ENCODE results near the gene SMAD5.

The SMAD5 gene

DNA sequence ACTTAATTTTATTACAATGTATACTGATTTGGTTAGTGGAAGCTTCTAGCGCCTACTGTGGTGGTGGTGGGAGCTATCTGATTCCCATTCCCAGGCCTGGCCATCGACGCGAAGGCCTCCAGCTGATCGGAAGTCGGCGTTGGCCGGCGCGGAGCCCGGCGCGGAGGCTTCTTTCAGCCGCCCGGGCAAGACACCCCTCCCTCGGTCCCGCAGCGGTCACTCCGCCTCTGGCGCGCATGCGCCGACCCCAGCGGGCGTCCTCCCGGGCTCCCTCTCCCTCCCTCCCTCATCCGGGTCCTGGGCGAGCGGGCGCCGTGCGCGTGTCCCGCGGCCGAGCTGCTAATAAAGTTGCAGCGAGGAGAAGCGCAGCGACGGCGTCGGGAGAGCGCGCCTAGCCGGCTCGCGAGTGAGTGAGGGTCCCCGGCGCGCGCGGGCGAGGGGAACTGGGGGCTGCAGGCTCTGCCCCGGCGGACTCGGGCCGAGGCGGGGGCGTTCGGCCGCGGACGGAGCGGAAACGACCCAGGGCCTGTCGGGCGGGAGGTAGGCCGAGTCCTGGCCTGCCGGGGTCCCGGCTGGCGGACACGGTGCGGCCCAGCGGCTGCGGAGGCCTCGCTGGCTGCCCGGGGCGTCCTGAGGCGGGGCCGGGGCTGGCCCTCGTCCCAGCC is at the start of gene SMAD5:
SMAD5 (plus strand) TSS at position 289 of the 665 bp plus-strand sequence. CDS start 20,916 bp downstream, outside the sequence.
- peak; percentile 98 for DNase-seq

DNA sequence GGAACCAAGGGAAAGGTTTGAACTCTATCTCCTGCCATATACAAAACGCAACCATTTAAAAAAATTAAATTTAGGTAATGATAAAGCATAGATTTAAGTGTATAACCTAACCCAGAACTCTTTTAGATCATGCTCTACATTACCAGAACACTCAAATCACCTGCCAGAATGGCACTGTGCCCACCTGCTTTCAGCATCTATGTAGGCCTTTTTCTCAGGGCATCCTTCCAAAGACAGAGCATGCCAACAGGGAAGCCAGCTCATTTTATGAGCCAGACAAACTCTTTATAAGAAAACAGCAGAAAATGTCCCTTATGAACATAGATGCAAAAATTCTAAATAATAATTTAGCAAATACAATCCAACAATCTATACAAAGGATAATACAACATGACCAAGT is 47.9 kb upstream of the SMAD5 start:
- no peak for DNase-seq

DNA sequence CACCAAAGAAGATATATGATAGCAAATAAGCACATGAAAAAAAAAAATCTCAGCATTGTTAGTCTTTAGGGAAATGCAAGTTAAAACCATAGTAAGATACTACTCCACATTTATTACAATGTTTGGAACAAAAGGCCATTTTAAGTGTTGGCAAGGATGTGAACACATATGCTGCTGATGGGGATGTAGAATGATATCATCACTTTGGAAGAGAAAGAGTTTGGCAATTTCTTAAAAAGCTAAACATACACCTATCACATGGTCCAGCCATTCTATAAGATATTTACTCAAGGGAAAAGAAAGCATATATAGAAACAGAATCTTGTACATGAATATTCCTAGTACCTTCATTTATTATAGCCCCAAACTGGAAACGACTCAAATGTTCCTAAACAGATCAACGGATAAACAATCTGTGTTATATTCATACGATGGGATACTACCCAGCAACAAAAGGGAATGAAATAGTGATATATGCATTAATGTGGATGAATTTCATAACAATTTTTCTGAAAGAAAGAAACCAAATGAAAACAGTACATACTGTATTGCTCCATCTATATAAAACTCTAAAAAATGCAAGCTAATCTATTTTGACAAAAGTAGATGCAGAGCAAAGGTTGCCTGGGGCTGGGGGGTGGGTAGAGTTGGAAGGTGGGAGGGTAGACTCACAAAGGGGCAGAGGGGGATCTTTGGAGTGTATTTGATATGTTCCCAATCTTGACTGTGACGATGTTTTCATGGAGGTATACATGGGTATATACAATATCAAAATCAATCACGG is 45.7 kb upstream of the SMAD5 start:
- no peak for DNase-seq

DNA sequence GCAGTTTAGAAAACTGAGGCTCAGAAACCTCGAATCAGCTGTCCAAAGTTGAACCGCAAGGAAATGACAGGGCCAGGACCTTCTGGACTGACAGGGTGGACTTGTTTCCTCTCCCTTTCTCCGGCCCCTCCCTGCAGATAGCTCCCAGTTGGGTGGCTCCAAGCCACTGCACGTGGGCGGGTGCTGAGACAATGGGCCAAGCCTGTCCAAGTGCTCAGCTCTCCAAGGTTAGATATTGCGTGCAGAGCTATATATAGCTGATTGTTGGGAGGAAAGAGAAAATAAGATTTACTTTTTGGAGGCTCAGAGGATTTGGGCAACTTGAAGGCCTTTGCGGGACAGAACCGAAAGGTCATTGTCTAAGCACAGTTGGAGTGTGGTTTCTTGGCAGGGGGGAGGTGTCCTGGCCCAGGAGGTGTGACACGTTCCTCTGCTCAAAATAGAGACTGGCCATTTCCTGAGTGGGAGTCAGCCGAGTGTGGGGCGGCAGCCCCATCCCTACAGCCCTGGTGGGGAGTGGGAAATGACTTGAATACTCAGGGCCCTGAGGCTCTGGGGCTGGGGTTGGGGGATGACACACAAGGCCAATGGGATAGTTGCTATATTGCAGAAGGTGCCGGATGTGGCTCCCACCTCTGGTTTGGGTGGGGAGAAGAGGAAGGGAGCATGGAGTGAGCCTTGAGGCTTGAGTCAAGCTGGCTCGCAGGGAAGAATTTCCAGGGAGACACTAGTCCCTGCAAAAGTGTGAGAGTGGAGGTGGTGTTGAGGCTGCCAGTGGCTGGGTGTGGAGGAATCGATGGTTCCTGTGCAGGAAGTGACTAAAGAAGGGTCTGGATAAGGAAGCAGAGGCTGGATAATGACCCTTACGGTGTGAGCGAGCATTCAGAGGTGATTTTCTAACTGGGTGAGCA is 44.4 kb upstream of the SMAD5 start:
- DNase-seq: no peak

DNA sequence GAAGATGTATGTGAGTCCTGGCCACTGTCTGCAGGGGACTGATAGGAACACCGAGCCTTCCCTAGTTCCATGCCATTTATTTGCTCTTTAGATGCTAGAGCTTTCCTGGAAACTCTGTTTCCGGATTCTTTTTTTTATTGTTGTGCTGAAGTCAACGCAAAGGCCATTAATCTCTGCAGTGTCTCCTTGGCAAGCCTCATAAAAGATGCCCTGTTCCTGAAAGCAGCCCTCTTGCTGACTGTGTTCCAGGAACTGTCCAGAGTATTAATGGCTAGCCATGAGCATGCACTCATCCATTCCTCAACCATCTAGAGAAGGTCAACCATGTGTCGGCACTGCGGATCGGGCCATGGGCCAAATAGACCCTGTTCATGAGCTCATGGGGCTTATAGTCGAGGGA is 42.9 kb upstream of the SMAD5 start:
- no peak for DNase-seq

DNA sequence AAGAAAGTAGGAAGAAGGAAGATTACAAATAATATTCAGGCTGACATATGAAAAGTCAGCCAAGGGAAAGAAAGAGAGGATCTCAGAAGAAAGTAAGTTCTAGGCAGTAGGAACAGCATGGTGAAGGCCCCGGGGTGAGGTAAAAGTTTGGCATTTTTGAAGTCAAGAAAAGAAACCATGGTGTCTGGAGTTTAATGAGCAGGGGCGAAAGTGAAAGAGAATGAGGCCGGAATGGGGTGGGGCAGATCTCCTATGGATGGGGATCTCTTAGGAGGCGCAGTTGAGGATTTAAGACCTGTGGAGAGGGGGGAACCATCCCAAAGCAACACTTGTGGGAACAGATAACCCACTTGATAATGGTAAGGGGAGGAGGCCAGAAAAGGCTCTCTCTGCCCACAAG is 42.3 kb upstream of the SMAD5 start:
- no peak for DNase-seq

DNA sequence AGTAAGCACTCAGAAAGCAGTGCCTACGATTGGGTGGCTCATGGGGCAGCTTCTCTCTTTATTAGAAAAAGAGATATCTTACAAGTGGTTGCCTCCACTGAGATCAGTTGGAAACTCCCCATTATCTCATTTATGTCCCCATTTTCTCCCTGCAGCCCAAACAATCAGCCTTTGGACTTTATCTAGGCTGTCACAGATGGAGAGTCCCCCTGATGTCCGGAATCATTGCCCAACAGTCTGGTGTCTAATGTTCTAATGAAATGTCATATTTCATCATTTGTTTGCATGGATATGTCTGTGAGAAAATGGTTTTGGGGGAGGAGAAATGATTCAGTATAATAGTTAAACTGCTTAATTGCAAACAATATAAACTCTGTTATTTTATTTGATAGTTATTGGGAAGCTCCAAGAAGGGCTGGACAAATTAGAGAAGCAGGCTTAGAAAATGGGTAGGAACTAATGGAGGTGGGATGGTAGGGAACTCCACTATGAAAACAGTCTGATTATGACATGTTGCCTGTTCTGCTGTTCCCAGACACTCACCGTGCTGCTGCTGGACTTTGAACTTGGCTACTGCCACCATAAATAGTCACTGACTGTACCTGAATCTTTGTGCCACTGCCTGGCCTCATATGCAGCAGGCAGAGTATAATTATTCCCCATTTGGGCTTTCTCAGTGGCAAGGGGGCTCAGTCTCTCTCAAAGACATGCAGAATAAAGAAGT is 38.3 kb upstream of the SMAD5 start:
- no peak for DNase-seq

DNA sequence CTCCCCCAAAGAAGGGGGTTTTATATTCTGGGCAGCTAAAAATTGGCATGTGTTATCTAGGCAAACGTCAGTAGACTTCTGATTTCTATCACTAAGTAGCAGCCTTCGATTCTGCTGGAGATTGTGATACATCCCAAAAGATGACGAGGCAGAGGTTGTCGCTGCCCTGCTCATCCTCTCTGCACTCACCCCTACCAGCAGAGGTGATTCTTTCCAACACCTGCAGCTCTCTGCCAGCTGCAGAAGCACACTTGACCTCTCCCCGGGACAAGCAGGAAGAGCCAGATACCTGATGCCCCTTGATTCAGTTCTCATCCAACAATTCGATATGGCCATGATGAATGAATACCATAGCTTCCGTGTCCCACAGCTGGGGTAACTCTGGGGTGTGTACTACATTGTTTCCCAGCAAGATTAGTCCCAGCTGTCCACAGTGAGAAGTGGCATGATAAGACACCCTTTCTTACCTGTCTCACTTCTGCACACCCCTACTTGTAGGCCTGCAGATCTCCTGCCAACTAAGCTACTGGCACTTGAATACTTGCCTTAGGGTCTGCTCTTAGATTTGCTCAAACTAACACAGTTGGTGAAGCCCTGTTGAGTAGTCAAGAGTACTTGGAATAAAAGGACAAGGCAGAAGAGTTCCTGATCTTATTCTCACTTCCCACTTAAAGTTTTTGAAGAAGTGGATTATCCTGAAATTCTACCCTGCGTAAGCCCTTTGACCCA is 37.6 kb upstream of the SMAD5 start:
- DNase-seq: no peak

DNA sequence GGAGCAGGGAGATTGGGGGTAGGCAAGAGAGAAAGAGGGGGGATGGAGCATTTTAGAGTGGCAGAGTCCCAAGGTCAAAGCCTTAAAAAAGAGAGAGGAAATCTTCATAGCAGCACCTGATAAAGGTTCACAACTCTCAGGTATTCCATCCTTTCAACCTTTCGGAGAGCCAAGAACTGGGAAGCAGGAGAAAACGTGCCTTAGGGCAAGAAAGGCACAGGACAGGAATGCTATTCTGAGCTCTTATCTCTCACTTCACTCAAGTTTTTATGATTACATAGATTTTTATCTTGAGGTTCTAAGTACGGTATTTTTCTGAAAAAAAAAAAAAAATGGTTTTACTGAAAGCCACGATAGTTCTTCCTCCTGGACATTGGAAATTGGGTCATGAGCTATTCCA is 34.5 kb upstream of the SMAD5 start:
- no peak for DNase-seq

DNA sequence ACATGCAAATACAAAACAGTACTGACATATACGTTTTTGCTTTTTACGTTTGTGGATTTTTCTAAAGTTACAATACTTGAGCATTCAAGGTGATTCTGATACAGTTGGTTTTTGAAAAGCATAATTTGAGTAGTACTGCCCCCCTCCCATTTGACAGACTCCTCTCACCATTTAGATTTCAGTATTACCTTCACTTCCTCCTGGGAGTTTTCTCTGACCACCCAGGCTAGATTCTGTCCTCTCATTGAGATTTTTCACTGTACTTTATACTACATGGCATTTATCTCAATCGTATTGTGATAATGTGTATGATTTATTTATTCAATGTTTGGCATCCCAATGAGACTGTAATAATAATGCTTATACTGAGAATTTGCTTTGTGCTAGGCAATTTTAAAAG is 32.8 kb upstream of the SMAD5 start:
- DNase-seq: no peak

DNA sequence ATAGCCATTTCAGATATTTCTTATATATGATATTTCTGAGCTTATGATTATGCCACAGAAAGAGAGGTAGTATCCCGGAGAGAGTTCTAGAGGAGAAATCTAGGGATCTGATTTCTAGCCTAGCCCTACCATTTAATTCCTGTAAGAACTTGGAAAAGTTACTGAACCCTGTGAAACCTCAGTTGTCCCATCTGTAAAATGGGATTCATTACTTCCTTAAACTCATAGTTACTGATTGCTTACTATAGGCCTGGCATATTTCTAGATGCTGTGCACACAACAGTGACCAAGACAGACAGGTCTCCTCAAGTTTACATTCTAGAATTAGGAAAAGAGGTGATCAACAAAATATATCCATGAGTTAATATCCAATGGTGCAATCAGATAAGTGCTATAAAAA is 30.8 kb upstream of the SMAD5 start:
- no peak for DNase-seq

DNA sequence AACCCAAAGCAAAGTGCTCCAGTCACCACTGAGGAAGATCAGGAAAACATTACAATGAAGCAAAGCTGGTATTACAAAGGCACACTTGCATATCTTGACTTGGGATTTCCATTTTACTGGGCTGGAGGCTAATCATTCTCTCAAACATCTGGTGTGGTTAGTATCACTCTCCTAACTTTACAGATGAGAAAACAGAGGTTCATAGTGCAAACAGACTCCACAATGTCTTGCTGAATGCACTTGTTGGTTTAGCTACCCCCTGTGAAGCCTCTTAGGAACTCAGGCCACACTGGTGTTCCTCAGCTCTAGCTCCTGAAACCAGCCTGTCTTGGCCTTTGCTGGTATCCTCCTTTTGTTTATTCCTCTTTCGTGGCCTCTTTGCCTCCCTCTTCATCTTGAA is 29.5 kb upstream of the SMAD5 start:
- no peak for DNase-seq

DNA sequence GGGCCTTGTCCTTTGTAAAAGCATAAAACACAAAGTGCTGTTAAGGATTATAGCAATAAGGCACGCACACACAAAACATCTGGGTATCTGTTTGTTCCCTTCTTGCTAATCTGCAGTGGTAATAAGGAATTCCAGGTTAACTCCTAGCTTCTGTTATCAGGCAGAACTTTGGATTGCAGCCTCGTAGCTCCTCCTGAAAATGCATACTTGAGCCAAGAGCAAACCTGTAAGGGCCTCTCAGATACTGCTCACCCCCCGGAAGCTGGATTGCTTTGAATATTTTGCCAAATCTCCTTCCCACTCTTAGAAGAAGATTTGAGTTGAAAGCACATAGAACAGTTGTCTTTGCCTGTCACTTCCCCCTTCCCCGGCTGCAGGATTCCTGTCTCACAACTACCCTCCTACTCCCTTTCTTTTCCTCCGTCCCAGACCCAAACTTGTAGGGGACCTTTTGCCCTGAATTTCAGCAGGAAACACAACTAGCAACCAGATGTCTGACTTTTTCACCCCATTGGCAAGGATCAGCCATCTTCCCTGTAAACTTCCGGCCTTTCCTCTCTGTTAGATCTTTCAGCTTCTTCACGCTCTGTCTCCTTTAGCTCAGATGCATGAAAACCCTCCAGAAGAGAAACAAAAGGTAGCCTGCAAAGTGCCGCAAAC is 28.2 kb upstream of the SMAD5 start:
- no peak for DNase-seq

DNA sequence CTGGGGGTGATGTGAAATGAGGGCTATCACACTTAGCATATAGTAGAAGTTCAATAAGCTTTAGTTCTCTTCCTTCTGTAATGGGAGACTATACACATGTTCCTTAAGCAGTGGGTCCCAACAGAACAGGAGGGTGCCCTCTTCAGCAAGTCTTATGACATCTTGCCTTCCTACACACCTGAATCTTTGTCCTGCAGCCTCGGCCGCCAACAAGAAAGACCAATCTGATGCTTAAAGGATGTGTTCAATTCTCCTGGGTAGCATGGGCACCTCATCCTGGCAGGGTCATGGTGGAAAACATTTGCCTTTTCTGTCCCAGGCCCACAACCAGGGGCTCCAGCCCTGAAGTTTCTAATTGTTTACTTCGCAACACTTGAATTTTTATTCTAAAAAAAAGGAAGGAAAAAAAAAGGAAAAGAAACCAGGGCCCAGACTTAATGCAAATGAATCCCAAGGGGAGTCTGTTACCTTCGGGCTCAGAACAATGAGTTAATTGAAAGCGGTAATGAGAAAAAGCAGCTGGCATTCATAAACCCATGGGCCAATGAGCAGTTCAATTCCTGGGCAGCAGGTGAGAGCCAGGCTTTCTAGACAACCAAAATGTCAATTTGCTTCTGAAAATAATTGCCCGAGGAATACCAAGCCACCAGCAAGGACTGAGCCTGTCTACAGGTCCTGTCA is 26.2 kb upstream of the SMAD5 start:
- DNase-seq: no peak

DNA sequence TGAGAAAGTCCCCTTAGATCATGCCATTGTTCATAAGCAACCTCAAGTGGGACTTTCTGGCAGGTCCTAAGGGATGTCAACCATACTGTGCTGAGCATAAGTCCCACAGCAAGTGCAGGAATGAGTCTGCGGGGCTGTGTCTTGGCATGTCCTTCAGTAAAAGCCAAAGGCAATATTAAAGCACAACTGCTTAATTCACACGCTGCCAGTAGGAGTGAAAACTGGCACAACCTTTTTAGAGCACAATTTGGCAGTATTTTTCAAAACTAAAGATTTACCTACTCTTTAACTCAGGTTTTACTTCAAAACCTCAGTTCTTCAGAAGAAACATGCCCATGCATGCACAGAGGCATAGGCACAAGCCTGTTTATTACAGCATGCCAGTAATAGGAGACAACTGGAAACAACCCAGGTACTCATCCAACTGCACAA is 24.4 kb upstream of the SMAD5 start:
- no peak for DNase-seq

DNA sequence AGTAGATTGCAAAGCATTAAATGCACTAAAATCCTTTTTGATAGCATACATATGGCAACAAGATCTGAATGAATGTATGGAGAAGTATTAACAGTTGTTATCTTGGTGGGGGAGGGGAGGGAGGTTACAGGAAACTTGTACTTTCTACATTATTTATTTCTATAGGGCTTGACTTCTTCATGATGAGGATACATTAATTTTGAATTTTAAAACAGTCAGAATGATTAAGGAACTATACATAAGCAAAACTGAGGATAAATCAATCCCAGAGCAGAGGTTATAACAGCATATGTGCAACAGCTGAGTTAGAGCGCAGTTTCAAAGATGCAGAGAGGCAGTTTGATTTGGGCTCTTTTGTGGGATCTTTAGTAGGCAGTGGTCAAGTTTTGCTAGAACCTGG is 23.9 kb upstream of the SMAD5 start:
- DNase-seq: no peak

DNA sequence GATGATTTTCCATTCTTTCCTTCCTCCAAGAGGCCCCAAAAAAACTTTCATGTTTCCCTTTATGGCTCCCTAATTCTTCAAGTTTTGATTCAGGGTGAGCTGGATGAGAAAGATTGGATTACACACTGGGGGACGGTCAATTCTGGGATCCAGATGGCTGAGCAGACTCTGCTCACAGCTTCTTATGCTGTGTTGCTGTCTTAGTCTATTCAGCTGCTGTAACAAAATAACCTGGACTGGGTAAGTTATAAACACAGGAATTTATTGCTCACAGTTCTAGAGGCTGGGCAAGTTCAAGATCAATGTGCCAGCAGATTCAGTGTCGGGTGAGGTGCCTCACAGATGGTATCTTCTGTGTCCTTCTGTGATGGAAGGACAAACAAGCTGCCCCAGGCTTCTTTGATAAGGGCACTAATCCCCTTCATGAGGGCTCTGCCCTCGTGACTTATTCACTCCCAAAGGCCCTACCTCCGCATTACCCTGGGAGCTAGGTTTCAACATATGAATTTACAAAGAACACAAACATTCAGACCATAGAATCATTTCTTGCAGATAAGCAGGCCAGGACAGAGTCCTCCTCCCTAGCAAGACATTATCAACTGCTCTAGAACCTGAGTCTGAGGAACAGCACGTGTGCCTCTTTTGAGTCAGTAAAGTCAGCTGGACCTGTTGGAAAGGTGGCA is 23.1 kb upstream of the SMAD5 start:
- DNase-seq: no peak

DNA sequence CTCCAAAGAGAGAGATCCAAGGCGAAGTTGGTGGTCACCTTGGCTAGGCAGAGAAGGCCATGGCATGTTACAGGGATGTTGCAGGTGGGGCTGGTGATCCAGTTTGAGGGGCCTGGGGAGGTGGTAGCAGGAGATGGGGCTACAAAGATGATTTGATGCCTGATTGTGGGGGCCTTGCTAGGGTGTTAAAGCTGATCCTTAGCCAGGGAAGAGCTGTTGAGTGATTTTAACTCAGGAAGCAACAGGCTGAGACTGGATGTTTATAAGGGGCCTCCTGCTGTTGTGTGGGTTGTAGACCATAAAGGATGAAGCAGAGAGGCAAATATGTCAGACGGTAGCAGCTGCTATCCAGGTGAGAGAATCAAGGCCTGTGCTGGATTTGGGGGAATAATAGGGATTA is 19.0 kb upstream of the SMAD5 start:
- no peak for DNase-seq

DNA sequence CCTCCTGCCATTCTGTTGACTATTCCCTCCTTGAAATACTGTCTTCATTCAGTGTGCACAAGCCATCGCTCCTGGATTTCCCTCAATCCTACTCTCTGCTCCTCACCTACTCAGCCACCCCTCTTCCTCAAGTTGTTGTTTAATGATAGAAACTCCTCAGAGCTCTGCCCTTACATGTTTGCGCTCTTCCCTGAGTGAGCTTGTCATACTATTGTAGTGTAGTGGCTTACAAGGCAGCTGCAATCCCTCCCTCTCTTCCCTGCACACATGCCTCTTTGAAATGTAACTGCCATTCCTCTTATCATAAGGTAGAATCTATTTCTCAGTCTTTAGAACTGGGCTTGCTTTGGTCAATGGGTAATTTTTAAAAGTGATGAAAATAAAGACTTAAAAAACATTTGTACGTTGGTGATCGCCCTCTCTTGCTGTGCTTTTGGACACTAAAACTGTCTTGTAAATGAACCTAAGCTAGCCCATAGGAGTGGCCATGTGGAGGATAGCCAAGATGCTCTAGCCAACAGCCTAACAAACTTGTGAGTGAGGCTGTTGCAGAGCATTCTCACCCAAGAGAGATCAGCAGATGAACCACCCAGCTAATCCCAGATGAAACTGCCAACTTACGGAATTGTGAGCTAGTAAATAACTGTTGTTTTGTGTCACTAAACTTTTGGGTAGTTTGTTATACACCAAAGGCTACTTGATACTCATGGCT is 18.1 kb upstream of the SMAD5 start:
- DNase-seq: no peak

Data from retina (tissue), 1 donor.